ENCODE results near the gene ABTB2.

- TF ChIP-seq PPARA (CRISPR knock-in tag; IDR thresholded peaks at IDR 0.05; ENCODE audit: borderline replicate concordance) (no peak), OSR1 (CRISPR knock-in tag; IDR thresholded peaks at IDR 0.05) (no peak), TSHZ2 (CRISPR knock-in tag; IDR thresholded peaks at IDR 0.05) (no peak), CSDC2 (CRISPR knock-in tag; IDR thresholded peaks at IDR 0.05) (no peak), SNAI2 (CRISPR knock-in tag; IDR thresholded peaks at IDR 0.05) (no peak), ZNF70 (CRISPR knock-in tag; IDR thresholded peaks at IDR 0.05) (no peak)
Observed at GRCh38 chr11:34176751-34177209, 181.0 kb downstream of the ABTB2 start.

Data from SK-N-SH treated with all-trans-retinoic acid at 6 μM for 48 hours (cell line).